Urinary bladder (tissue), 4 donors: ENCODE results near the gene GFM2. TPM values are rescaled to one million over a fixed set of nuclear protein-coding genes. Genes with fewer than 3 reads are reported as not detected.
"Not testable (repeated sequence)": the region's sequence is repeated elsewhere in the genome, so short reads cannot be mapped to it uniquely, and the experiment has no call there.

Experiments
- DNase-seq: peaks from one replicate; pipeline ENCODE4 v3.0.0-alpha.2; 2015; ENCODE audit errors: extremely low spot score
- H3K27ac ChIP-seq: one replicate; pipeline ENCODE4 v1.5.1; 2013; ENCODE audit warnings: low read depth, mild to moderate bottlenecking, moderate library complexity
- H3K36me3 ChIP-seq: one replicate; pipeline ENCODE4 v1.6.1; 2013; ENCODE audit warnings: mild to moderate bottlenecking, moderate library complexity; ENCODE audit not compliant: insufficient read depth
- H3K4me1 ChIP-seq: one replicate; pipeline ENCODE4 v1.6.1; 2013; ENCODE audit warnings: mild to moderate bottlenecking, moderate library complexity; ENCODE audit not compliant: insufficient read depth
- H3K4me3 ChIP-seq: one replicate; pipeline ENCODE4 v1.5.1; 2013; ENCODE audit warnings: low read depth, low read length
- WGBS: extraction: QIAGEN DNeasy Blood & Tissue Kit; methylation state at CpG from one replicate; pipeline ENCODE4 v1.1.7; 2013; 5-methylcytosine and 5-hydroxymethylcytosine counted together
- polyA plus RNA-seq: library from polyadenylated mRNA; stranded (reverse); fragments of 200-250 nt; gene quantifications from one replicate; pipeline ENCODE4 v1.2.3, GENCODE V29; 2013
- small RNA-seq: library from RNA; depleted of rRNA; stranded (forward); fragments of <200 nt; gene quantifications from one replicate; pipeline ENCODE3, GENCODE V24; 2014
- total RNA-seq: library from RNA; depleted of rRNA; stranded (reverse); fragments of >200 nt; gene quantifications from one replicate; pipeline ENCODE4 v1.2.3, GENCODE V29; 2014
- donor health status: healthy with polysubstance abuse.
- donor health status: healthy.

GFM2 gene
- total and polyA plus RNA-seq, 2 donors, result 14.1 to 52.0 TPM

GRCh38 chr5:74684900-74685851, 81.7 kb downstream of the GFM2 start, which contains the start of gene HEXB:
Gene HEXB (plus strand): TSS chr5:74685233. CDS start chr5:74685261, 28 bp downstream.
- WGBS, result 4% methylated on average over 78 of the region's 78 CpGs
- Histone ChIP-seq H3K4me1 (no peaks in the 10 kb centered on the region), H3K36me3 (no peaks in the 10 kb centered on the region), H3K27ac (peak within 1 kb of the TSS; percentile 80), H3K4me3 (peak within 1 kb of the TSS; percentile 83)
- peak; percentile 61 for DNase-seq

DNA sequence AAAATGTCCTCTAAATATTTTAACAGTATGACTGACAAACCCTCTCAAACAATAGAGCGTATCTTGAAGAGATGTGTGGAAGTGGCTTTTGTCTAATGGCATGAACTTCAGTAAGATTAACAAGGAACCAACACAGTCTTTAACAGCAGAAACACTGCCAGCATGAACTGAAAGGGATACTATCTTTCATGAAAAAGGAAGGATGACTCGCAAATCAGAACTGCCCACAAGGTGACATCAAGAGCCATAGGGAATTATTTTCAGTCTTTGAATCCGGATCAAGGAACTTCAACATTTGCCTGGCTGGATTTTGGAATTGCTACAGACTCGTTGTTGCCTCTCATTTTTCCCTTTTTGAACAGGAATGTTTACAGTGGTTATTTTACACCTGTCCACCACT, 87.0 kb downstream of the GFM2 start:
- H3K4me3 ChIP-seq, result no peak overlapping the region
- 63% methylated on average over 4 of the region's 4 CpGs for WGBS
- H3K27ac ChIP-seq, result no peak overlapping the region
- H3K36me3 ChIP-seq, result peaks cover 1% of the 10 kb centered on the region
- no peak for DNase-seq
- no peaks in the 10 kb centered on the region for H3K4me1 ChIP-seq

DNA sequence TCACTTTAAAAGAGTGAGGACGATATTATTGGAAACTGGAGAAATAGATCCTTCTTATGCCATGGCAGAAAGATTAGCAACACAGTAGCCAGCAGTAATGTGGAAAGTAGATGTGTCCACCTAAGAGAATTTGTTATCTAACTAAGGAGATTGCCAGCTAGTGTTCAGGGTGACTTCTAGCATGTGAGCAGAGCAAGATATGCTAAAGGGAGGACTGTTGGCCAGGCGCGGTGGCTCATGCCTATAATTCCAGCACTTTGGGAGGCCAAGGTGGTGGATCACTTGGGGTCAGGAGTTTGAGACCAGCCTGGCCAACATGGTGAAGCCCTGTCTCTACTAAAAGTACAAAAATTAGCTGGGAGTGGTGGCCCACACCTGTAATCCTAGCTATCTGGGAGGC, 87.6 kb downstream of the GFM2 start:
- 90% methylated on average over 3 of the region's 3 CpGs for WGBS
- not testable (repeated sequence) for DNase-seq, H3K27ac ChIP-seq, H3K36me3 ChIP-seq, H3K4me3 ChIP-seq, H3K4me1 ChIP-seq

GRCh38 chr5:74678123-74678522, 88.8 kb downstream of the GFM2 start:
- H3K36me3 ChIP-seq, DNase-seq, H3K4me1 ChIP-seq, H3K4me3 ChIP-seq, H3K27ac ChIP-seq: not testable (repeated sequence)
- 82% methylated on average over 3 of the region's 3 CpGs for WGBS

GRCh38 chr5:74676466-74676865, 90.5 kb downstream of the GFM2 start:
- not testable (repeated sequence) for H3K36me3 ChIP-seq, DNase-seq, H3K4me1 ChIP-seq, H3K4me3 ChIP-seq, H3K27ac ChIP-seq
- 94% methylated on average over 6 of the region's 6 CpGs for WGBS

- no peak for DNase-seq
- H3K4me1 ChIP-seq, result no peaks in the 10 kb centered on the region
- no peaks in the 10 kb centered on the region for H3K36me3 ChIP-seq
- H3K27ac ChIP-seq, result no peak overlapping the region
- WGBS, result 40% methylated on average over 6 of the region's 6 CpGs
- H3K4me3 ChIP-seq, result no peak overlapping the region
These were observed 93.7 kb downstream of the GFM2 start for GRCh38 chr5:74673011-74673790.

GRCh38 chr5:74672215-74672877, 94.6 kb downstream of the GFM2 start:
- H3K36me3 ChIP-seq, result no peaks in the 10 kb centered on the region
- DNase-seq, result no peak
- no peak overlapping the region for H3K4me3 ChIP-seq
- no peak overlapping the region for H3K27ac ChIP-seq
- 46% methylated on average over 5 of the region's 5 CpGs for whole genome bisulfite sequencing
- H3K4me1 ChIP-seq, result no peaks in the 10 kb centered on the region

Small RNAs within 50 kb of the gene (small RNA-seq; reads per million reads assigned to genes)
- not detected for gene RNU6-658P

Other genes starting within 250 kb of the GFM2 start
- gene ENC1, start 126.4 kb downstream of the GFM2 start, total RNA-seq, result 75.4 TPM
- 11.2 TPM for gene ENC1, start 126.4 kb downstream of the GFM2 start, polyA plus RNA-seq
- 111 TPM for gene HEXB, start 81.9 kb downstream of the GFM2 start, total RNA-seq
- gene HEXB, start 81.9 kb downstream of the GFM2 start, polyA plus RNA-seq, result 104 TPM
- gene NSA2, start 132 bp upstream of the GFM2 start, total RNA-seq, result 69.2 TPM
- gene NSA2, start 132 bp upstream of the GFM2 start, polyA plus RNA-seq, result 135 TPM
- 9.0 TPM for gene FAM169A, start 99.3 kb upstream of the GFM2 start, total RNA-seq
- gene FAM169A, start 99.3 kb upstream of the GFM2 start, polyA plus RNA-seq, result 1.1 TPM